Keratinocyte (primary cell): Measurements from ENCODE around the gene WDR17.

Experiments used
- CTCF ChIP-seq, 3 experiments: IDR thresholded peaks in 1 of 3; conservative IDR thresholded peaks in 1 of 3; optimal IDR thresholded peaks in 1 of 3; 2 replicates in 2 of 3; 3 replicates in 1 of 3; pipeline versions ENCODE3 to v1.5.1; 2011; ENCODE audit warnings: low read length in 3 of 3, mild to moderate bottlenecking in 3 of 3, moderate library complexity in 2 of 3, control low read depth in 1 of 3, inconsistent platforms in 1 of 3; ENCODE audit not compliant: insufficient read depth in 2 of 3; ENCODE audit errors: extremely low read depth in 1 of 3
- EZH2 ChIP-seq: IDR thresholded peaks from one replicate; pipeline ENCODE4 v1.6.1; 2012; ENCODE audit warnings: inconsistent platforms, mild to moderate bottlenecking, low read length, moderate library complexity

DNA sequence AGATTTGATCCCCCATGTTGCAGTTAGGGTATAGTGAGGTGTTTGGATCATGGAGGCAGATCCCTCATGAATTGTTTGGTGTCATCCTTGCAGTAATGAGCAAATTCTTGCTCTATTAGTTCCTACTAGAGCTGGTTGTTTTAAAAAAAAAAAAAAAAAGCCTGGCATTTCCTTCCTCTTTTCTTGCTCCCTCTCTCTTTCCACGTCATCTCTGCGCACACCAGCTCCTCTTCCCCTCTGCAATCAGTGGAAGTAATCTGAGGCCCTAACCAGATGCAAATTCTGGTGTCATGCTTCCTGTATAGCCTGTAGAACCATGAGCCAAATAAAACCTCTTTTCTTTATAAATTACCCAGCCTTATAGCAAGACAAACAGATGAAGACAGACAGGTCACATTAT is 24.5 kb downstream of the WDR17 start:
- TF ChIP-seq CTCF (optimal IDR thresholded peaks at IDR 0.05 in 1 of 3, IDR thresholded peaks at IDR 0.05 in 1 of 3, conservative IDR thresholded peaks at IDR 0.05 in 1 of 3; ENCODE audit: extremely low read depth in 1 of 3, insufficient read depth in 2 of 3, low read length in 3 of 3) = no peak
- no peak for TF ChIP-seq EZH2
